LNCaP clone FGC (cell line): ENCODE data around the gene NTN1.

Experiments
- DNase-seq: peaks from one replicate; pipeline ENCODE4 v3.0.0-alpha.2; 2011; ENCODE audit warnings: low read depth
- H3K4me3 ChIP-seq: 2 replicates; pipeline ENCODE4 v1.5.1; 2011; ENCODE audit warnings: mild to moderate bottlenecking, low read depth, low read length, control low read depth
- TF ChIP-seq, protein P1 (sequence below): IDR thresholded peaks from 2 replicates; pipeline ENCODE4 v1.5.1; 2012; ENCODE audit warnings: mild to moderate bottlenecking; ENCODE audit not compliant: control insufficient read depth, insufficient read depth; ENCODE audit errors: extremely low read depth

The NTN1 gene

DNA sequence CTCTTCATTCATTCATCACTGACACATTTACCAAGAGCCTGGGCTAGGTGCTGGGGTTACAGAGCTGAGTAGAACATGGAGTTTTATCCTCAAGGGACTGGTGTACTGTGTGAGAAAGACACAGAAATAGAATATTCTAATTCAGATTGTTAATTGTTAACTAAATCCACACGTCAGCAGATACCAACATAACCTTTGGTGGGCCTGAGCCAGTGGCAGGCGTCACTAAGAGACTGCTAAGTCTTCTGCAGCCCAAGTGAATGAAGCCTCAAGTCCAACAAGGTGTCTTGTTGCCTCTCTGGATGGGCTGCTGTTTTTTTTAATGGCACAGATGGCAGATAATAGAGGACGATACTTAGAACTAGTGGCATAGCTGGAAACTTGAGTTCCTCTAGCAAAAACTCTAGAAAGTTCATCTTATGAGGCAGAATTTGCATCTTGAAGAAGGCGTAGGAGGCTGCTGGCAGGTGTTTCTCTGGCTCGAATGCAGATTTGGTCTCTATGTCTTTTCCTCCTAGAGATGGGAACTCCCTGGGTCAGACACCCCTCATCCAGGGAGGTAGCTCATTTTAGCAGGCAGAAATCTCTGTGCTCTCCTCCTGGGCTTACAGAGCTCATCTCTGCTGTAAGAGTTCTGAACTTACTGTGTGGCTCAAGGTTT, 179.5 kb downstream of the NTN1 start:
- H3K4me3 ChIP-seq = no peak overlapping the region
- TF ChIP-seq, protein P1, sequence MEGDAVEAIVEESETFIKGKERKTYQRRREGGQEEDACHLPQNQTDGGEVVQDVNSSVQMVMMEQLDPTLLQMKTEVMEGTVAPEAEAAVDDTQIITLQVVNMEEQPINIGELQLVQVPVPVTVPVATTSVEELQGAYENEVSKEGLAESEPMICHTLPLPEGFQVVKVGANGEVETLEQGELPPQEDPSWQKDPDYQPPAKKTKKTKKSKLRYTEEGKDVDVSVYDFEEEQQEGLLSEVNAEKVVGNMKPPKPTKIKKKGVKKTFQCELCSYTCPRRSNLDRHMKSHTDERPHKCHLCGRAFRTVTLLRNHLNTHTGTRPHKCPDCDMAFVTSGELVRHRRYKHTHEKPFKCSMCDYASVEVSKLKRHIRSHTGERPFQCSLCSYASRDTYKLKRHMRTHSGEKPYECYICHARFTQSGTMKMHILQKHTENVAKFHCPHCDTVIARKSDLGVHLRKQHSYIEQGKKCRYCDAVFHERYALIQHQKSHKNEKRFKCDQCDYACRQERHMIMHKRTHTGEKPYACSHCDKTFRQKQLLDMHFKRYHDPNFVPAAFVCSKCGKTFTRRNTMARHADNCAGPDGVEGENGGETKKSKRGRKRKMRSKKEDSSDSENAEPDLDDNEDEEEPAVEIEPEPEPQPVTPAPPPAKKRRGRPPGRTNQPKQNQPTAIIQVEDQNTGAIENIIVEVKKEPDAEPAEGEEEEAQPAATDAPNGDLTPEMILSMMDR = no peak

DNA sequence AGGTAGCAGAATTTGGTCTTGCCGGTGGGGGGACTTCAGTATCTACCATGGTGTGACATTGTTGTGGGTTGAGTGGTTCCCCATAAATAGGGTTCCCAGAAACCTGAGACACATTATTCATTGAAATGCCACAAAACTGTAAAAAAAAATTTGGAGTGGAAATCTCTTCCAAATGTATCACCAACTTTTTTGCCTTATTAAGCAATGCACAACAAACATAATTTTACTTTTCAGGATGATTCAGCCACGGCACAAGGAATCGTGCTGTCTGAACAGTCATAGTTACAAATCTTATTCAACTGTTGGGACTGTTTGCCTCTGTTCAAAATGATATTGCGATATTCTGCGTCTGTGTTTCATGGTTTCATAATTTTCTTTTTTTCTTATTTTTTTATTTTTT, 181.2 kb downstream of the NTN1 start:
- no peak for DNase-seq
- H3K4me3 ChIP-seq = no peak overlapping the region
- TF ChIP-seq, protein P1 = no peak

More for the DNA sequence above, 179.5 kb downstream of the NTN1 start:
- DNase-seq = no peak

DNA sequence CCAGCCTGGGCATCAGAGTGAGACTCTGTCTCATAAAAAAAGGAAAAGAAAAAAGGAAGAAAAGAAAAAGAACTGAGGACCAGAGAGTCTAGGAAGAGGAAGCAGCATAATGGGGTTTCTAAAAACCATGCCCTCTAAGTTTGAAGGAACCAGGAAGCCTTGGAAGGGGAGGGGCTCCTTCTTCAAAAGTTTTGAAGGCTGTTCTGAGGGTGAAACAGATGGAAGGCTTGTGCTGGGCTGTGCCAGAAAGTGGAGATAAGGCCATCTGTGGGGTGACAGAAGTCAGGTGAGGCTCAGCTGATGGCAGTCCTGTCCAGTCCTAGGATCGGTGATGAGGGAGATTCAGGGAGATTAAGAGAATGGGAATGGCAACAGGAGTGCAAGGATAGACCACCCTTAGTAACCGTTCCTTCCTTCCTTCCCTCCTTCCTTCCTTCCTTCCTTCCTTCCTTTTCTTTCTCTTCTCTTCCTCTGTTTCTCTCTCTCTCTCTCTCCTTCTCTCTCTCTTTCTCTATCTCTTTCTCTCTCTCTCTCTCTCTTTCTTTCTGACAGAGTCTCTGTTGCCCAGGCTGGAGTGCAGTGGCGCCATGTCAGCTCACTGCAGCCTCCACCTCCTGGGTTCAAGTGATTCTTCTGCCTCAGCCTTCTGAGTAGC, 182.6 kb downstream of the NTN1 start:
- no peak overlapping the region for H3K4me3 ChIP-seq
- DNase-seq = no peak
- TF ChIP-seq, protein P1 = no peak

DNA sequence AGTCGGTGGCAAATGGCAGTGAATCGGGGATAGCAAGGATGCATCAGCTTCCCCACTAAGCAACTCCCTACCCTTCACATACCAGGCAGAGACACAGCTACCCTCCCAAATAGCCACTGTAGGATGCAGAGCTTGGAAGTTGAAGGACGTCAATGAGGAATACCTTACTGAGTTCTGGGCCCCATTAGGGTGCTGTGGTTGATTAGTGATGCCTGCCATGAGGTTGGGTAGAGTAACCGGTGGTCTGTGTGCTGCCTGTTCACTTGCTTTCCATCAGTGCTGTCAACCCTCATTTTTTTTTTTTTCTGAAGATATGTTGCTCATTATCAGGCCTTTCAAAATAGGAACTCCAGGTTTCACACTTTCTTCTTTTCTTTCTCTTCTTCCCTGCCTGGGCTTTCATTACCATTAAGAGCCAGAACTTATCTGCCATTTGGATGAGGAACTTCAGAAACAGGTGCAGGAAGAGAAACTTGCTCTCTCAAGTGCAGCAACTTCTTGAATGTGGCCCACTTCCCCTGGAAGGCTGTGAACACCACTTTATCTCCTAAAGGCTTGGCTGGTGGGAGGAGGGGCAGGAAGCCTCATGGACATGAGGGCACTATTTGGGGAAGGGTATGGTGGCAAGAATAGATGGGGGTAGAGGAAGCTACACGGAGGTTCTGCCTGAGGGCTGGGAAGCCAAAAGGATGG, 183.5 kb downstream of the NTN1 start:
- no peak for DNase-seq
- TF ChIP-seq, protein P1 = no peak

DNA sequence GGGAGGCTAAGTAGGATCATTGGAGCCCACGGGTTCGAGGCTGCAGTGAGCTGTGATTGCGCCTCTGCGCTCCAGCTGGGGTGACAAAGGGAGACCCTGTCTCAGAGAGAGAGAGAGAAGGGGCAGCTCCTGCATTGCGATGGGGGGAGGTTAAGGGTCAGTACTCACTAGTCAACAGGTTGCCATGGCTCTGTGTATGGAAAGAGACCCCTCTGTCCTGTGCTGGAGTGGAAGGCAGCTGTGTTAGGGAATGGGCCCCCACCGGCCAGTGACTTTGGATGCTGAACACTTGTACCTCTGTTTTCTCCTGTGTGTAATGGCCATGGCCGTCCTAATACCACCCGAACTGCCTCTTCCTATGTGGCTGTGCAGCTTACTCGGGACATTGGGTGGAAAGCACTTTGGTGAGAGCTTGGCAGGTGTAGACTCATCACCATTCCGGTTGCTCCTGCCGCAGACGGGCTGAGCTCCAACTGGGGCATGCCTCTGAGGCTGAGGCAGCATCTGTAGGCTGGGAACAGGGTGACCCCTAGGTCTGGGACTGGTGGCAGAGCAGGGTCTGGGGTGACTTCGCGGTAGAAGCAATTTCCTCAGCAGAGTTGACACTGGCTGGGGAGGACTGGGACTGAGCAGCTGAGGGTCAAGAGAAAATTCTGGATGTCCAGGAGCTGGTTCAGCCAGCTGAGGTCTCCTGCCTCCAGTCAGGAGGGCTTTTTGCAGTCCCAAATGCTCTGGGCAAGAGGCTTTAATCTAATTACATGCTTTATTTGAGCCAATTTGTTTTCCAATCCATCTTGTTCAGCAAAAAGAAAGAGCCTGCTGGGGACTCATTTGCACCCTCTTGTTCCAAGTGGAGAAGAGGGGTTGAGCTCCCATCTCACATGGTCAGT, 184.5 kb downstream of the NTN1 start:
- DNase-seq = no peak

More for the DNA sequence above, 183.5 kb downstream of the NTN1 start:
- no peak overlapping the region for H3K4me3 ChIP-seq

DNA sequence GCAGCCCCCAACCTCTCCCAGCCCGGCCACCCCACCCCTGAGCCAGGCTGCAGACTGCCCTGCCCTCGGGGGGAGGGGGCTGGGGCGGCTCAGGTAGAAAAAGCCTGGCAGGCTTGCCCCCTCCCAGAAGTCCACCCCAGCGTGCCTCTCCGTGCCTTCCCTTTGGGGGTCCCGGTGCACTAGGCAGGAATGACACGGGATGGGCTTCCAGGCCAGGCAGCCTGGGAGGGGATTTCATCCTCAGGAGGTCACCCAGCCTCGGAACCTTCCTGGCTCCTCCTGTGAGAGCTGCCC, 185.0 kb downstream of the NTN1 start:
- TF ChIP-seq, protein P1 = no peak
- H3K4me3 ChIP-seq = no peak overlapping the region
- DNase-seq = no peak

More for the DNA sequence above, 184.5 kb downstream of the NTN1 start:
- TF ChIP-seq, protein P1 = no peak
- H3K4me3 ChIP-seq = no peak overlapping the region
